ENCODE data around the gene MAT1A.

MAT1A gene

DNA sequence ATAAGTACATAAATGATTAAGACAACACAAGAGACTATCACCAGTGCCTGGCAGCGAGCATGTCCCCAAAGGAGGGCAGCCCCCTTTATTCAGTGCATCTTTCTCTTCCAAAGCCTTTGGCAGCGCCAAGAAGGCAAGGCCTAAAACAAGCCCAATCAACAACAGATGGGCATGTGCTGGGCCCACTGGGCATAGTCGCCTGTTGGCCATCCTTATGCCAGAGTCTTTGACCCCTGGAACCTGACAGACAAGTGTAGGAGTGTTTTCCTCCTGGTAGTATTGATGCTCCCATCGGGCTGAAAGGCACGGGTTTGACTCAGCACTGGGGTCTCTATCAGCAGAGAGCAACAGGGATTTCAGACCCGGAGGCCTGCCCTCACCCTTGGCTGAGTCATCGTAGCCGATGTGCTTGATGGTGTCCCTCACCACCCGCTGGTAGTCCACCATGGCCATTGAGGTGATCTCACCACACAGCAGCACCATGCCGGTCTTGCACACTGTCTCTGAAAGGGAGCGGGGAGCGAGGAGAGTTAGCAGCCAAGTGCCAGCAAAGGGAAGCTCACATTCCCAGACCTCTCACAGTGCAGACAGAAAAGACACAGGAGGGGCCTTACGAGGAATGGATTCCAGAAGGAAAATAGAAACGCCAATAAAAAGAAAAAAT, 5.8 kb downstream of the MAT1A start:
- no peak for DNase-seq (ENCODE audit: low read depth in 2 of 2)
- H3K4me3 ChIP-seq (replicated peaks in 1 of 2; ENCODE audit: low read depth in 2 of 2, low read length in 2 of 2) = no peak overlapping the region
- TF ChIP-seq, protein P1, sequence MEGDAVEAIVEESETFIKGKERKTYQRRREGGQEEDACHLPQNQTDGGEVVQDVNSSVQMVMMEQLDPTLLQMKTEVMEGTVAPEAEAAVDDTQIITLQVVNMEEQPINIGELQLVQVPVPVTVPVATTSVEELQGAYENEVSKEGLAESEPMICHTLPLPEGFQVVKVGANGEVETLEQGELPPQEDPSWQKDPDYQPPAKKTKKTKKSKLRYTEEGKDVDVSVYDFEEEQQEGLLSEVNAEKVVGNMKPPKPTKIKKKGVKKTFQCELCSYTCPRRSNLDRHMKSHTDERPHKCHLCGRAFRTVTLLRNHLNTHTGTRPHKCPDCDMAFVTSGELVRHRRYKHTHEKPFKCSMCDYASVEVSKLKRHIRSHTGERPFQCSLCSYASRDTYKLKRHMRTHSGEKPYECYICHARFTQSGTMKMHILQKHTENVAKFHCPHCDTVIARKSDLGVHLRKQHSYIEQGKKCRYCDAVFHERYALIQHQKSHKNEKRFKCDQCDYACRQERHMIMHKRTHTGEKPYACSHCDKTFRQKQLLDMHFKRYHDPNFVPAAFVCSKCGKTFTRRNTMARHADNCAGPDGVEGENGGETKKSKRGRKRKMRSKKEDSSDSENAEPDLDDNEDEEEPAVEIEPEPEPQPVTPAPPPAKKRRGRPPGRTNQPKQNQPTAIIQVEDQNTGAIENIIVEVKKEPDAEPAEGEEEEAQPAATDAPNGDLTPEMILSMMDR (IDR thresholded peaks at IDR 0.05; ENCODE audit: low read depth, low read length) = no peak

DNA sequence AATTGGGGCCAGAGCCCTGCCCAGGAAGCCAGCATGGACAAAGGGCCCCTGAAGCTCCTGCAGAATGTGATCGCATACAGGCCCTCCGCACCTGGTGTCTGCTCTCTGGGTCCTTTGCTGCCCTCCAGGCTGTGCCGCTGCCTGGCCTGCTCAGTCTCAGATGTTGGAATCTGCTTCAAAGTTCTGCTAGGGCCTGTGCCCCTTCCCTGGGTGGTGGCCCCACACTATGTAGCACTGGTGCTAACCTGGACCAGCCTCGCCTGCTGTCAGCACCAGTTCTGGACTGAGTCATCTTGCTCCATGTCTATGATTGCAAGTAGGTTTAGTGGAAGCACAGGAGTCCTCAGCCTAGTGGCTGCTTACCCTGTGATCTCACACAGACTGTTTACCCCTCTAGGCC, 6.3 kb downstream of the MAT1A start:
- DNase-seq (ENCODE audit: low read depth in 2 of 2) = no peak
- no peak overlapping the region for H3K4me3 ChIP-seq (replicated peaks in 1 of 2; ENCODE audit: low read depth in 2 of 2, low read length in 2 of 2)
- TF ChIP-seq, protein P1 (IDR thresholded peaks at IDR 0.05; ENCODE audit: low read depth, low read length) = no peak

DNA sequence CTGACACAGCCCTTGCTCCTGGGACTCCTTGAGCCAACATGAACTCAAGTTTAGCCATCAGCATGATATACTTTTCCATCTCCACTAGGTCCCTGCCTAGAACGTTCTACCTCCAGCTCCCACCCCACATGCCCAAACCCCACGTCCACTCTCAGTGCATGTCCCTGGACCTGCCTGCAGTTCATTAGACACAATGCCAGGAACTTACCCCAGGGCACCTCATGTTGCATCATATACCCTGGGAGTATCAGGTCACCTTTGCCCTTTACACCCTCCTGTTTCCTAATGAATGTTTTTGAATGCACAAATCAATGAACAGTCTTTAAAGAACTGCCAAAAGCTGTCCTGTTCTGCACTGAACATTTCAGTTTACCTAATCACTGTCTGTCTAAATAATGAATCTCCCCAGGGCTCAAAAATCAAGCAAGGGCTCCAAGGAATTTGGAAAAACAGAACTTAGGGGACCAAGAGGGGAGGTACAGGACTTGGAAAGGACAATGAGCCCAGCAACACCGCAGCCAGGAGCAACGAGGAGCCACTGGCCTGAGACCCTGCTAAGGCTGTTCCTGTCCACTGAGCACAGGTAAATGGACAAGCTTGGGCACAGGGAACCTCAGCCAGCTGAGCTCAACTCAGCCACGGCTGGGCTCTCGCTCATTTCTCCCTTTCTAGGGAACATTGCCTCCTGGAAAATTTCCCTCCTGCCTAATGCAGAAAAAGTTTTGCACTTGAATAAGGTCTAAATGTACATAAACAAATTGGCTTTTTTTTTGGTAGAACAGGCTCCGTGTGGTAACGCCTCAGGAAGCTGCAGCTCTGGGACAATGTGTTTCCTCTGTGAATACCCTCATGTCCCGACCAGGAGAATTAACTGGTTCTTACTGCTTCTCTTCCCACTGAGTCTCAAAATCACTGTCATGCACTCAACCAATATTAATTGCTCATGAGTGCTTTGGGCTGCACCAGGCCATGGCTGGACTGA, 7.4 kb downstream of the MAT1A start:
- no peak overlapping the region for H3K4me3 ChIP-seq (replicated peaks in 1 of 2; ENCODE audit: low read depth in 2 of 2, low read length in 2 of 2)
- DNase-seq (ENCODE audit: low read depth in 2 of 2) = no peak
- TF ChIP-seq, protein P1 (IDR thresholded peaks at IDR 0.05; ENCODE audit: low read depth, low read length) = no peak

DNA sequence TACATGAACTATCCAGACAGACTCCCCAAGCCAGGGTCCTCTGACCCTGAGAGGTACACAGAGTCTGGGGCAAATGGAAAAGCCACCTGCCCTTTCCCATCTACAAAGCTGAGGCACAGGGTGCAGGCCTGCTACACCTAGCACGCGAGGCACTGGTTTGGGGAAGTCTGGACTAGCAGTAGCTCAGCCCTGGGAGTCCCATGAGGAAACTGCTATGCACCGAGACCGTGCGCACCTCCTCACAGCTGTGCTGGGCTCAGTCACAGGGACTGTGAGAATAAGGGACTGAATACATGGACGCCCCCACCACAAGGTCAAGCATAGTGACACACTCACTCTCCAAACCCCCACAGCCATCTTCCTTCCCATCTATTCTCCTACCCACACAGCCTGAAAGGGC, 8.2 kb downstream of the MAT1A start:
- no peak overlapping the region for H3K4me3 ChIP-seq (replicated peaks in 1 of 2; ENCODE audit: low read depth in 2 of 2, low read length in 2 of 2)
- TF ChIP-seq, protein P1 (IDR thresholded peaks at IDR 0.05; ENCODE audit: low read depth, low read length) = no peak
- DNase-seq (ENCODE audit: low read depth in 2 of 2) = no peak

DNA sequence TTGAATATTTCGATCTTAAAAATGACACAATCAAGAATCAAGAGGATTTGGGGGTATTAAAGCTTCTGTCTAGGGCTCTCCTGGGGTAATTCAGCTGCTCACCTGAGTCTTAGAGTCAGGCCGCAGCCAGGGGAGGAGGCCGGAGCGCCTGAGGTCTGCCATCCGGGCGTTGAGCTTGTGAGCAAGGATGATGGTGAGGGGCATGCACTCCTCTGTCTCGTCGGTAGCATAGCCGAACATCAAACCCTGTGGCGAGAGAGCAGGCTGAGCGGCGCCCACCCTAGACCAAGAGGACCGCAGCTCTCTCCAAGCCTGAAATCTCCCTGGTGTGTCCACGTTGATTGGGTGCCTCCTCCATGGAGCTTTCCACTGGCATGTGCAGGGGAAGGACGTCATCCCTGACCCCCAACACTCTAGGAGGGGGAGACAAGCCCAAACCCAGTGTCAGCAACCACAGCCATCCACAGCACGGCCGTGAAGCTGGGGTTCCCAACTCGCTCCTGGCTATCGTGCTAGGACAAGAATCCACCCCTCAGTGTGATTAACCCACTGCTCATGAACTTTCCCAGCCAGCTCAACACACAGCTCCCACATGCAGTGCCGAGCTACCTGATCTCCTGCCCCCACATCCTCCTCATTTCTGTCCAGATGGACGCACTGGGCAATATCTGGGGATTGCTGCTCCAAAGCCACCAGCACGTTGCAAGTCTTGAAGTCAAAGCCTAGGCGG, 9.2 kb downstream of the MAT1A start:
- no peak overlapping the region for H3K4me3 ChIP-seq (replicated peaks in 1 of 2; ENCODE audit: low read depth in 2 of 2, low read length in 2 of 2)

DNA sequence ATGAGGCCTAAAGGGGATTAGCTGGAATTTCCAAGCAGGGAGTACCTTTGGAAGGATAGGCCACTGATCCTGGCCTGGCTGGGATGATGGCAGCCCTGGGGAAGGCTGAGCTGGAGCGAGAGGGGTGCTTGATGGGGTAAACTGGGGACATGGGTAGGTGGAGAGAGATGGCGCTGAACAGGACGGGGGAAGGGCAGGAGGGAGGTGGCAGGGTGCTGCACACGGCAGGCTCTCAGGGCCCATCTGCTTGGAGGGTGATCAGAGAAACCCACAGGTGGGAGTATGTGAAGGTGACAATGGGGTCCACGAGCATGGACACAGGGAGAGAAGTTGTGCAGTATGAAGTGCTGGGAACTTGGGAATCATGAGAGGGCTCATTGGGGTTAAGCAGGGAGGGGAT, 10.3 kb downstream of the MAT1A start:
- no peak for DNase-seq (ENCODE audit: low read depth in 2 of 2)
- TF ChIP-seq, protein P1 (IDR thresholded peaks at IDR 0.05; ENCODE audit: low read depth, low read length) = no peak
- H3K4me3 ChIP-seq (replicated peaks in 1 of 2; ENCODE audit: low read depth in 2 of 2, low read length in 2 of 2) = no peak overlapping the region

More for the DNA sequence above, 9.2 kb downstream of the MAT1A start:
- TF ChIP-seq, protein P1 (IDR thresholded peaks at IDR 0.05; ENCODE audit: low read depth, low read length) = no peak
- DNase-seq (ENCODE audit: low read depth in 2 of 2) = no peak

Data from cardiac fibroblast (primary cell).